Cardiac fibroblast (primary cell): ENCODE data around the gene LSM6.

Experiments
- DNase-seq, 2 donors: peaks; one replicate each; pipeline versions ENCODE4 v3.0.0 to v3.0.0-alpha.2; 2010; ENCODE audit warnings: low read depth in 2 of 2
- H3K4me3 ChIP-seq, 2 donors: replicated peaks in 1 of 2; 1 replicate in 1 of 2; 2 replicates in 1 of 2; pipeline ENCODE4 v1.5.1; 2011; ENCODE audit warnings: low read depth in 2 of 2, low read length in 2 of 2, mild to moderate bottlenecking in 2 of 2, moderate library complexity in 1 of 2
- CTCF ChIP-seq: IDR thresholded peaks from one replicate; pipeline ENCODE4 v1.5.1; 2011; ENCODE audit warnings: low read depth, mild to moderate bottlenecking, low read length, inconsistent platforms

Gene LSM6

DNA sequence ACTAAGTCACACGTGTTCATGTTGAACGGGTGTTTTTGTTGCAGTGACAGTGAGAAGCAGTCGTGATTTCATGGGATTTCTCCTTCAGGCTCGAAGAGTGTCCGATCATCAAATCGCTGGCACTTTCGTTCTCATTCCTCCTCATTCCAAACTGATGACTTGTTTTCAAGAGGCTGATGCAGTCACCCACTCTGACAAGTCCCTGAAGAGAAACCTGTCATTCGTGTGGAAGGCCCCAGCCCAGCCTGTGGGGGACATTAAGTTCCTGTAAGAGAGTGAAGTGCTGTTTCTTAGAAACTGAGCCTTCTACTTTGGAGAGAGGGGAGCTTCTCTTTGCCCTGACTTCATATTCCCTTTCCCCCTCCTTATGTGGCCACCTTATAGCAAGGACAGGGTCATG is 46.8 kb downstream of the LSM6 start:
- TF ChIP-seq CTCF: no peak
- H3K4me3 ChIP-seq: peak overlapping the region in 1 of 2 donors; percentile 9
- DNase-seq: peak; percentile 44 to 76

DNA sequence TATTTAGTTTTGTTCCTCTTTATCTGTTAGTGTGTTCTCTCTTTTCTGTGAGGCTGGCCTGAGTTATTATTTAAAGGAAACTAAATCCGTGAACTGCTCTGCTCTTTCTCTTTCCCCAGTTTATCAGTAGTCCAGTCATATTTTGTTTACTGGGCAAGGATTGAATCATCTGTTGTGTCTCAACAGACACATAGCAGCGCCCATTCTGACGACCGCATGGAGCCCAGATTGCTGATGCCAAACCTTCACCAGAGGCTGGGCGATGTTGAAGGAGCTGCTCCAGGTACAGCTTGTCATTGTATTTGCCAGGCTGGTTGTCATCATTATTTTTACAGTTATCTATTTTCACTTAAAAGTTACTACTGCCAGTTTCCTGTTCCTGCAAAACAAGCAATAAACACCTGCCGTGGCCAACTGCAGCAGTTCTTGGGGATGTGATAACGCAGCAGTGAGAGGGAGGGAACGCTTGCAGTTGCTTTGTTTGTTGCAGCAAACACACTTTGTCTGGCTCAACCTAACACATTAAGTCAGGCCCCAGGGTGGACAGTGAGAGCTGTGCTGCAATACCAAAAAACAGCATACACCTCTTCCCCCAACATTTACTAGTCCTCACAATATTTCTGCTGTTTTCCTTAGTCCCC is 48.9 kb downstream of the LSM6 start:
- DNase-seq: peak; percentile 48 to 60
- no peak for TF ChIP-seq CTCF
- no peak overlapping the region for H3K4me3 ChIP-seq

GRCh38 chr4:146229406-146229805 is 53.9 kb downstream of the LSM6 start:
- no peak for DNase-seq
- no peak for TF ChIP-seq CTCF
- no peak overlapping the region for H3K4me3 ChIP-seq

DNA sequence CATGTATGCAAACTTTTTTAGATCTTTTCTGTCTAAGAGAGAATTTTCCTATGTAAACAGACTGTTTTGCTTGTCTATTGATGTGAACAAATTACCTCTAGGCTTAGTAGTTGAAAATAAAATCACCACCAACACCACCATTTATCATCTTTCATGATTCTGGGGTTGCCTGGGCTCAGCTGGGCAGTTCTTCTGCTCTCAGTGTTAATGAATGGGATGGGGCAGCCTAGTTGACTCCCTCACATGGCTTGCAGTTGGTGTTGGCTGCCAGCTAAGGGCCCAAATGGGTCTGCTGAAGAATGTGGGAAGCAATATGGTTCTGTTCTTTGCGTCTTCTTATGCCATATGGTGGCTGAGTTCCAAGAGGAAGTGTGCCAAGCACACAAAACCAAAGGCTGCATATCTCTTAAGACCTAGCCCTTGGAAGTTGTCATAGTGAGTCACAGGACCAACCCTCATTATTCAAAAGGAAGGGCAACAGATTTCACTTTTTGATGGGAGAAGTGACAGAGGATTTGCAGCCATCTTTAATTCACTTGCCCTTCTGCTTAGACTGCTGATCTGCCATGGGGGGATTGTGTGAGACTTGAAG is 56.7 kb downstream of the LSM6 start:
- DNase-seq: no peak
- no peak for TF ChIP-seq CTCF

DNA sequence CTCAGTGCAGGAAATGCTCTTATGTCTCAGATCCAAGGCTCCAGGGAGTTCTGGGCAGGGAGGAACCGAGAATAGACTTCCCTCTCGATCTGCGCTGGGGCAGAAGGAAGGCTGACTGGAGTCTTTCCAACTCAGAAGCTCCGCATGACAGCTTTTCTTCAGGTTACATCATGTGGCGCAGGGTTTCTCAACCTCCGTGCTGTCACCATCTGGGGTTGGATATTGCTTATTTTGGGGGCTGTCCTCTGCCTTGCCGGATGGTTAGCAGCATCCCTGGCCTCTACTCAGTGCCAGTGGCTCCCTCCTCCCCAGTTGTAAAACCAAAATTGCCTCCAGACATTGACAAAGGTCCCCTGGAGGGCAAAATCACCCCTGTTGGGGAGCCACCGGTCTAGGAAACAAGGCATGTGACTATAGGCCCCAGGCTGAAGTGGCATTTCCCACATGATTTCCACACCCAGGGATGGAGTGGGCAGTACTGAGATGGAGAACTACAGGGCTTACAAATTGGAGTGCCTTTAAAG is 60.2 kb downstream of the LSM6 start:
- H3K4me3 ChIP-seq: no peak overlapping the region
- TF ChIP-seq CTCF: no peak
- DNase-seq: peak in 1 of 2 donors; percentile 73

More for the DNA sequence above, 56.7 kb downstream of the LSM6 start:
- H3K4me3 ChIP-seq: no peak overlapping the region

DNA sequence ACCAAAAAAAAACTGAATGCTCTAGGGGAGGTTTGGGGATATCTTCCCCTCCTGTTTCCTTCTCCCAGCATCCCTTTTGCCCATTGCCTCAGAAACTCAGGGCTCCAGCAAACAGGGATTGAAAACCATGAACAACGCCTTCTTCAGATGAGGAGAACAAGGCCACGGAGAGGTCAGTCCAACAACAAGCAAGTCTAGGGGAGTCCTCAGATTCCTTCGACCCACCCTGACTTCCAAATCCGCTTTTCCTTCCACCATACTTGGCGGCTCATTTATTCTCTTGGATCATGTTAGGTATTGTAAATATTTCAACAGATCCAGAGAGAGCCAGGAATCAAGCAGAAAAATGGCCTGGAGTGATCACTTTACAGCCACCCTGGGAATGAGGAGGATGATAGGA is 60.7 kb downstream of the LSM6 start:
- TF ChIP-seq CTCF: no peak
- no peak overlapping the region for H3K4me3 ChIP-seq
- no peak for DNase-seq
